ENCODE measurements around the gene CAMK1G. TPM values are rescaled to one million over a fixed set of nuclear protein-coding genes. Genes with fewer than 3 reads are reported as not detected.

The CAMK1G gene
- total and polyA plus RNA-seq, 2 of the 4 experiments (the other 2 are of a cell fraction) = 0.72 to 1.8 TPM

- no peak overlapping the region for H3K4me3 ChIP-seq (ENCODE audit: insufficient read depth, low read depth, low read length)
- no peaks in the 10 kb centered on the region for H3K9me3 ChIP-seq (ENCODE audit: control insufficient read depth, insufficient read depth, low read length)
- no peak overlapping the region for H3K9ac ChIP-seq (ENCODE audit: low read depth, low read length)
- ATAC-seq (ENCODE audit: low read depth) = no peak
- ChIA-PET CTCF (interaction anchor here (1.2 kb wide), 1 partner anchor 112 kb away, joined by 4 read pairs; no protein-coding TSS in a partner anchor), POLR2A (ENCODE audit: unreplicated experiment) (no interaction called here)
- no peak overlapping the region for H4K8ac ChIP-seq (ENCODE audit: low read depth in 2 of 2, low read length in 2 of 2)
- TF ChIP-seq SMC3 (IDR thresholded peaks at IDR 0.05; ENCODE audit: low read depth, low read length) = no peak
- TF ChIP-seq BHLHE40 (IDR thresholded peaks at IDR 0.05; ENCODE audit: low read depth, low read length) = no peak
- TF ChIP-seq POLR2A (IDR thresholded peaks at IDR 0.05; ENCODE audit: low read depth, low read length) = no peak
- no peak for TF ChIP-seq RFX5 (IDR thresholded peaks at IDR 0.05; ENCODE audit: low read depth, low read length)
- TF ChIP-seq ELK1 (IDR thresholded peaks at IDR 0.05; ENCODE audit: borderline replicate concordance, low read depth, low read length) = no peak
- no peak for TF ChIP-seq RAD21 (IDR thresholded peaks at IDR 0.05; ENCODE audit: low read length)
- TF ChIP-seq FOS (IDR thresholded peaks at IDR 0.05; ENCODE audit: low read depth, low read length) = no peak
- TF ChIP-seq MXI1 (IDR thresholded peaks at IDR 0.05; ENCODE audit: borderline replicate concordance, low read depth, low read length) = no peak
- no peak for TF ChIP-seq CTCF (conservative IDR thresholded peaks at IDR 0.05; ENCODE audit: low read depth, low read length)
- TF ChIP-seq RCOR1 (IDR thresholded peaks at IDR 0.05; ENCODE audit: insufficient replicate concordance, low read length) = no peak
- no peak for TF ChIP-seq MAZ (IDR thresholded peaks at IDR 0.05; ENCODE audit: borderline replicate concordance, low read depth, low read length)
- no peak for TF ChIP-seq CEBPB (IDR thresholded peaks at IDR 0.05; ENCODE audit: low read depth, low read length)
- no peak for TF ChIP-seq NFE2L2 (IDR thresholded peaks at IDR 0.05; ENCODE audit: low read depth, low read length)
- TF ChIP-seq USF2 (IDR thresholded peaks at IDR 0.05; ENCODE audit: low read depth, low read length) = no peak
- dilution Hi-C loops (cut with HindIII; ENCODE audit: low sequenced_read_pairs, unreplicated experiment) = no loop called here
- H2BK20ac ChIP-seq (ENCODE audit: low read depth, low read length) = no peak overlapping the region
- no peaks in the 10 kb centered on the region for H3K36me3 ChIP-seq (ENCODE audit: control insufficient read depth, insufficient read depth, low read length)
- H2BK120ac ChIP-seq (ENCODE audit: low read depth, low read length) = no peak overlapping the region
- H3K14ac ChIP-seq (replicated peaks; ENCODE audit: low read depth, low read length) = no peak overlapping the region
- no peak overlapping the region for H4K91ac ChIP-seq (ENCODE audit: insufficient read depth, low read depth, low read length)
- in situ Hi-C loops (cut with MboI; ENCODE audit: low sequenced_read_pairs) = no loop called here
- H3K4ac ChIP-seq (ENCODE audit: low read depth, low read length) = no peak overlapping the region
- H2AFZ ChIP-seq (replicated peaks; ENCODE audit: low read length, poor library complexity) = no peak overlapping the region
- H4K5ac ChIP-seq (ENCODE audit: low read depth, low read length) = no peak overlapping the region
- no peaks in the 10 kb centered on the region for H3K79me1 ChIP-seq (ENCODE audit: low read depth in 1 of 2, low read length in 2 of 2)
- intact Hi-C loops (cut with micrococcal nuclease) = no loop called here
- H4K20me1 ChIP-seq (ENCODE audit: insufficient read depth, low read length) = no peaks in the 10 kb centered on the region
- H3K27ac ChIP-seq (ENCODE audit: insufficient read depth, low read length) = no peak overlapping the region
- H3K27me3 ChIP-seq (ENCODE audit: control insufficient read depth, insufficient read depth, low read length) = peaks cover 4% of the 10 kb centered on the region; the same call in 1 of the 2 replicates
- no peaks in the 10 kb centered on the region for H3K4me1 ChIP-seq (ENCODE audit: control insufficient read depth, insufficient read depth, low read length)
- no peaks in the 10 kb centered on the region; the same call in 1 of the 2 replicates for H3K9me1 ChIP-seq (ENCODE audit: insufficient read depth, low read length)
- WGBS, 2 experiments (ENCODE audit: extremely low coverage in 2 of 2, insufficient read length in 1 of 2) = no CpG with 5 or more reads among the region's 2 CpGs
- no TSS peak for BruUV-seq (replicated peaks)
- no peak overlapping the region for H2AK9ac ChIP-seq (replicated peaks; ENCODE audit: low read depth, low read length, poor library complexity)
- peak; percentile 12 for DNase-seq
- no peak overlapping the region for H2BK15ac ChIP-seq (ENCODE audit: low read depth, low read length)
- H2AK5ac ChIP-seq (ENCODE audit: low read depth, low read length) = no peak overlapping the region
- H2BK5ac ChIP-seq (ENCODE audit: low read depth, low read length, poor library complexity, severe bottlenecking) = no peak overlapping the region
- H3K18ac ChIP-seq (ENCODE audit: low read depth, low read length) = no peak overlapping the region
- H3K23ac ChIP-seq (ENCODE audit: low read depth, low read length) = no peak overlapping the region
- H3K4me2 ChIP-seq (ENCODE audit: low read depth, low read length) = no peak overlapping the region
- no peak overlapping the region for H3K56ac ChIP-seq (ENCODE audit: extremely low read depth, insufficient read depth, low read length)
These were observed 2.9 kb upstream of the CAMK1G start for GRCh38 chr1:209580577-209580976.

Measured in IMR-90 (cell line).